HG03521 (cell line): ENCODE measurements around the gene DDB1.

Source experiments
- ATAC-seq: cut with Tn5 transposase; IDR thresholded peaks from one replicate; pipeline ENCODE4 v1.9.1; 2021; ENCODE audit warnings: mild to moderate bottlenecking, moderate library complexity; ENCODE audit not compliant: unreplicated experiment

The DDB1 gene

GRCh38 chr11:61337706-61338470 lies 5.0 kb upstream of the DDB1 start:
- ATAC-seq, result no peak

- no peak for ATAC-seq
Observed at GRCh38 chr11:61336171-61336935, 3.4 kb upstream of the DDB1 start.

GRCh38 chr11:61335355-61335710 lies 2.4 kb upstream of the DDB1 start:
- ATAC-seq, result no peak

- ATAC-seq, result no peak
Observed at GRCh38 chr11:61334434-61335354, 1.8 kb upstream of the DDB1 start.

GRCh38 chr11:61333550-61334433 lies 887 bp upstream of the DDB1 start:
- ATAC-seq, result no peak

GRCh38 chr11:61332281-61332796 lies 566 bp downstream of the DDB1 start:
- ATAC-seq, result no peak

GRCh38 chr11:61331651-61332050 lies 1.3 kb downstream of the DDB1 start:
- ATAC-seq, result no peak

- no peak for ATAC-seq
Observed at GRCh38 chr11:61329871-61330270, 3.0 kb downstream of the DDB1 start.

- no peak for ATAC-seq
Observed at GRCh38 chr11:61328351-61328750, 4.6 kb downstream of the DDB1 start.

- ATAC-seq, result no peak
Observed at GRCh38 chr11:61327669-61328071, 5.2 kb downstream of the DDB1 start.

GRCh38 chr11:61325649-61326414 lies 7.1 kb downstream of the DDB1 start:
- no peak for ATAC-seq

- ATAC-seq, result no peak
Observed at GRCh38 chr11:61315260-61315659, 17.6 kb downstream of the DDB1 start.

GRCh38 chr11:61310749-61311148 lies 22.2 kb downstream of the DDB1 start:
- no peak for ATAC-seq

- no peak for ATAC-seq
Observed at GRCh38 chr11:61309739-61310138, 23.2 kb downstream of the DDB1 start.

- no peak for ATAC-seq
Observed at GRCh38 chr11:61309141-61309540, 23.8 kb downstream of the DDB1 start.

- ATAC-seq, result no peak
Observed at GRCh38 chr11:61307354-61307753, 25.6 kb downstream of the DDB1 start.

- no peak for ATAC-seq
Observed at GRCh38 chr11:61306221-61306620, 26.7 kb downstream of the DDB1 start.

- no peak for ATAC-seq
Observed at GRCh38 chr11:61305417-61305816, 27.5 kb downstream of the DDB1 start.

GRCh38 chr11:61303725-61304124 lies 29.2 kb downstream of the DDB1 start:
- no peak for ATAC-seq
